ENCODE measurements around the gene SEC23IP.
"Not testable (repeated sequence)": the region's sequence is repeated elsewhere in the genome, so short reads cannot be mapped to it uniquely, and the experiment has no call there.

Gene SEC23IP

GRCh38 chr10:119883901-119884611, 8.5 kb upstream of the SEC23IP start:
- DNase-seq (ENCODE audit: low read depth): not testable (repeated sequence)

GRCh38 chr10:119886070-119886469, 6.5 kb upstream of the SEC23IP start:
- not testable (repeated sequence) for DNase-seq (ENCODE audit: low read depth)

- DNase-seq (ENCODE audit: low read depth): not testable (repeated sequence)
These were observed 3.8 kb upstream of the SEC23IP start for GRCh38 chr10:119888715-119889114.

- DNase-seq (ENCODE audit: low read depth): not testable (repeated sequence)
These were observed 3.3 kb upstream of the SEC23IP start for GRCh38 chr10:119889201-119889600.

GRCh38 chr10:119890307-119890706, 2.2 kb upstream of the SEC23IP start:
- DNase-seq (ENCODE audit: low read depth): not testable (repeated sequence)

- not testable (repeated sequence) for DNase-seq (ENCODE audit: low read depth)
These were observed 712 bp upstream of the SEC23IP start for GRCh38 chr10:119891849-119892187.

GRCh38 chr10:119893074-119893473, 544 bp downstream of the SEC23IP start:
- DNase-seq (ENCODE audit: low read depth): no peak

GRCh38 chr10:119893845-119894427, 1.4 kb downstream of the SEC23IP start:
- no peak for DNase-seq (ENCODE audit: low read depth)

GRCh38 chr10:119896061-119896655, 3.6 kb downstream of the SEC23IP start:
- no peak for DNase-seq (ENCODE audit: low read depth)

- DNase-seq (ENCODE audit: low read depth): no peak
These were observed 4.6 kb downstream of the SEC23IP start for GRCh38 chr10:119896937-119897770.

- no peak for DNase-seq (ENCODE audit: low read depth)
These were observed 6.0 kb downstream of the SEC23IP start for GRCh38 chr10:119898577-119898976.

GRCh38 chr10:119903946-119904666, 11.6 kb downstream of the SEC23IP start:
- DNase-seq (ENCODE audit: low read depth): no peak

- not testable (repeated sequence) for DNase-seq (ENCODE audit: low read depth)
These were observed 15.2 kb downstream of the SEC23IP start for GRCh38 chr10:119907695-119908094.

GRCh38 chr10:119908166-119908565, 15.6 kb downstream of the SEC23IP start:
- DNase-seq (ENCODE audit: low read depth): no peak

GRCh38 chr10:119910689-119911088, 18.2 kb downstream of the SEC23IP start:
- DNase-seq (ENCODE audit: low read depth): no peak

GRCh38 chr10:119917777-119918176, 25.2 kb downstream of the SEC23IP start:
- DNase-seq (ENCODE audit: low read depth): no peak

- no peak for DNase-seq (ENCODE audit: low read depth)
These were observed 26.7 kb downstream of the SEC23IP start for GRCh38 chr10:119919271-119919670.

- no peak for DNase-seq (ENCODE audit: low read depth)
These were observed 27.3 kb downstream of the SEC23IP start for GRCh38 chr10:119919826-119920225.

GRCh38 chr10:119928411-119928810, 35.9 kb downstream of the SEC23IP start:
- no peak for DNase-seq (ENCODE audit: low read depth)

GRCh38 chr10:119931871-119932270, 39.3 kb downstream of the SEC23IP start:
- DNase-seq (ENCODE audit: low read depth): no peak

- DNase-seq (ENCODE audit: low read depth): no peak
These were observed 40.1 kb downstream of the SEC23IP start for GRCh38 chr10:119932631-119933030.

GRCh38 chr10:119933179-119933578, 40.6 kb downstream of the SEC23IP start:
- no peak for DNase-seq (ENCODE audit: low read depth)
